Endothelial cell of umbilical vein (primary cell): ENCODE results near the gene IRX3. TPM values are rescaled to one million over a fixed set of nuclear protein-coding genes. Genes with fewer than 3 reads are reported as not detected.
A peak's percentile ranks its signal among the peaks of the same experiment; 100 is the strongest.

Experiments used
- BruUV-seq: library from RNA; stranded (reverse); fragments of 400-500 nt; replicated peaks from 2 replicates; lab custom pipeline; 2021; lab: Mats Ljungman, UMichigan
- CTCF ChIA-PET: fragments of 300-600, 350-600 bp; sonication (Branson Sonifier 250); formaldehyde crosslinking; loops from one replicate; lab custom pipeline; 2021; ENCODE audit warnings: antibody characterized with exemption, inconsistent platforms; lab: Charles Lee
- POLR2A ChIA-PET: fragments of 300-600, 350-600 bp; sonication (Branson Sonifier 250); formaldehyde crosslinking; loops from one replicate; lab custom pipeline; 2021; ENCODE audit warnings: antibody characterized with exemption, inconsistent platforms; lab: Charles Lee
- DNase-seq: peaks from one replicate; pipeline ENCODE4 v3.0.0-alpha.2; 2011; ENCODE audit warnings: low read depth, low spot score
- FAIRE-seq: peaks from 2 replicates; lab custom pipeline; 2011; peaks lifted over from hg19 to GRCh38; lab: Jason Lieb, UNC
- H2AFZ ChIP-seq: 2 replicates; pipeline ENCODE4 v1.6.0; 2012; ENCODE audit warnings: low read depth, low read length, control low read depth, inconsistent platforms
- H3K27ac ChIP-seq: 2 replicates; pipeline ENCODE4 v1.5.1; 2011; ENCODE audit warnings: low read depth, mild to moderate bottlenecking, control low read depth, low read length, moderate library complexity; ENCODE audit not compliant: insufficient read depth
- H3K27me3 ChIP-seq, 2 experiments: 2 replicates each; pipeline versions ENCODE4 v1.6.0 to v1.6.1; 2011; ENCODE audit warnings: low read length in 2 of 2, mixed read lengths in 1 of 2; ENCODE audit not compliant: control insufficient read depth in 2 of 2, insufficient read depth in 2 of 2
- H3K36me3 ChIP-seq, 2 experiments: 2 replicates in 1 of 2; 3 replicates in 1 of 2; pipeline ENCODE4 v1.5.1; 2011; ENCODE audit warnings: low read length in 2 of 2, mild to moderate bottlenecking in 1 of 2, moderate library complexity in 1 of 2; ENCODE audit not compliant: control insufficient read depth in 2 of 2, insufficient read depth in 2 of 2; ENCODE audit errors: extremely low read depth in 1 of 2
- H3K4me1 ChIP-seq: 3 replicates; pipeline ENCODE4 v1.5.1; 2011; ENCODE audit warnings: mild to moderate bottlenecking, low read length; ENCODE audit not compliant: control insufficient read depth, insufficient read depth; ENCODE audit errors: extremely low read depth
- H3K4me2 ChIP-seq: 2 replicates; pipeline ENCODE4 v1.6.1; 2011; ENCODE audit warnings: low read length, control low read depth, mixed read lengths; ENCODE audit not compliant: insufficient read depth
- H3K4me3 ChIP-seq, 3 experiments: fragments of 200-600 bp in 1 of 3; sonication (generic), shearing (Covaris generic) in 1 of 3; replicated peaks in 1 of 3; 2 replicates each; pipeline ENCODE4 v1.5.1; 2011 to 2016; ENCODE audit warnings: control low read depth in 3 of 3, low read length in 3 of 3, mild to moderate bottlenecking in 2 of 3, inconsistent platforms in 1 of 3, low read depth in 1 of 3, moderate library complexity in 1 of 3; ENCODE audit not compliant: insufficient read depth in 1 of 3
- H3K79me2 ChIP-seq: 2 replicates; pipeline ENCODE4 v1.6.0; 2012; ENCODE audit warnings: low read length, inconsistent platforms; ENCODE audit not compliant: control insufficient read depth, insufficient read depth
- H3K9ac ChIP-seq: replicated peaks from 2 replicates; pipeline ENCODE3; 2011; ENCODE audit warnings: low read length, control low read depth; ENCODE audit not compliant: insufficient read depth; ENCODE audit errors: extremely low read depth
- H3K9me1 ChIP-seq: replicated peaks from 3 replicates; pipeline ENCODE4 v1.6.0; 2011; ENCODE audit warnings: mild to moderate bottlenecking, low read length; ENCODE audit not compliant: control insufficient read depth, insufficient read depth; ENCODE audit errors: extremely low read depth
- H3K9me3 ChIP-seq: replicated peaks from 2 replicates; pipeline ENCODE4 v1.5.1; 2012; ENCODE audit warnings: low read length, inconsistent platforms; ENCODE audit not compliant: control insufficient read depth, insufficient read depth
- H4K20me1 ChIP-seq: replicated peaks from 2 replicates; pipeline ENCODE3; 2011; ENCODE audit warnings: mild to moderate bottlenecking, low read length; ENCODE audit not compliant: control insufficient read depth, insufficient read depth; ENCODE audit errors: extremely low read depth
- CTCF ChIP-seq, 2 donors: IDR thresholded peaks; 1 replicate in 1 of 2; 2 replicates in 1 of 2; pipeline ENCODE4 v1.5.1; 2011; ENCODE audit warnings: low read length in 2 of 2, mild to moderate bottlenecking in 2 of 2, moderate library complexity in 2 of 2, control low read depth in 1 of 2, inconsistent platforms in 1 of 2, low read depth in 1 of 2; ENCODE audit not compliant: insufficient read depth in 1 of 2; ENCODE audit errors: extremely low read depth in 1 of 2
- EZH2 ChIP-seq: IDR thresholded peaks from 2 replicates; pipeline ENCODE4 v1.6.1; 2012; ENCODE audit warnings: borderline replicate concordance, low read depth, mild to moderate bottlenecking, moderate library complexity, low read length, inconsistent platforms; ENCODE audit not compliant: severe bottlenecking
- FOS ChIP-seq: IDR thresholded peaks from 2 replicates; pipeline ENCODE4 v1.6.1; 2011; ENCODE audit warnings: mild to moderate bottlenecking, low read length, moderate library complexity, borderline replicate concordance; ENCODE audit not compliant: insufficient read depth
- GATA2 ChIP-seq: IDR thresholded peaks from 2 replicates; pipeline ENCODE4 v1.7.0; 2011; ENCODE audit warnings: low read depth, mild to moderate bottlenecking, moderate library complexity, mixed read lengths, low read length; ENCODE audit not compliant: insufficient read length, insufficient read depth
- JUN ChIP-seq: IDR thresholded peaks from 2 replicates; pipeline ENCODE4 v1.6.1; 2011; ENCODE audit warnings: borderline replicate concordance, low read depth; ENCODE audit not compliant: insufficient read length, insufficient read depth
- MAX ChIP-seq: IDR thresholded peaks from 2 replicates; pipeline ENCODE4 v1.6.1; 2011; ENCODE audit not compliant: insufficient read depth, insufficient read length
- MYC ChIP-seq: IDR thresholded peaks from one replicate; pipeline ENCODE4 v1.6.1; 2011; ENCODE audit warnings: mild to moderate bottlenecking, low read depth, low read length
- POLR2A ChIP-seq: IDR thresholded peaks from 2 replicates; pipeline ENCODE4 v1.6.1; 2012; ENCODE audit warnings: low read depth, mild to moderate bottlenecking, control low read depth, low read length
- POLR2AphosphoS5 ChIP-seq: IDR thresholded peaks from 2 replicates; pipeline ENCODE4 v1.6.1; 2012; ENCODE audit warnings: low read depth, mild to moderate bottlenecking, control low read depth, low read length, moderate library complexity; ENCODE audit not compliant: insufficient read depth
- dilution Hi-C: fragments of 300-500 bp; cut with MboI; formaldehyde crosslinking; loops from one replicate; pipeline ENCODE4 v1.15.0; 2019; ENCODE audit warnings: low sequenced_read_pairs; ENCODE audit not compliant: extremely low pct_ligation_motif_present
- intact Hi-C: fragments of 100-400 bp; cut with micrococcal nuclease; formaldehyde crosslinking; loops from one replicate; pipeline ENCODE4 v1.10.0; 2022
- polyA plus RNA-seq, 4 experiments: library from polyadenylated mRNA; depleted of rRNA in 3 of 4; stranded (reverse) in 3 of 4; unstranded in 1 of 4; fragments of >200 nt; gene quantifications; 2 replicates each; pipeline versions ENCODE4 v1.2.1 to v1.2.3, GENCODE V29; 2011 to 2012; ENCODE audit warnings: missing spikeins in 1 of 4
- total RNA-seq: library from RNA; stranded (reverse); gene quantifications from 2 replicates; pipeline ENCODE4 v1.2.3, GENCODE V29; 2021

Gene IRX3
- total and polyA plus RNA-seq, 2 donors (not counting 3 experiments of a cell fraction or from before 2014, with no cell fraction given), result not detected

GRCh38 chr16:54289945-54290832 is 3.6 kb upstream of the IRX3 start:
- Histone ChIP-seq H3K4me3 (no peak overlapping the region), H3K4me1 (peaks cover 8% of the 10 kb centered on the region), H3K27me3 (peaks cover 64 to 70% of the 10 kb centered on the region in 2 experiments), H3K36me3 (no peaks in the 10 kb centered on the region), H4K20me1 (no peaks in the 10 kb centered on the region), H2AFZ (no peak overlapping the region), H3K9ac (no peak overlapping the region), H3K4me2 (no peak overlapping the region), H3K79me2 (no peaks in the 10 kb centered on the region), H3K9me3 (no peaks in the 10 kb centered on the region), H3K27ac (no peak overlapping the region), H3K9me1 (no peaks in the 10 kb centered on the region)
- ChIA-PET POLR2A (no interaction called here), CTCF (no interaction called here)
- TF ChIP-seq EZH2 (peak; percentile 90), POLR2AphosphoS5 (no peak)
- no TSS peak for BruUV-seq
- no peak for DNase-seq
- intact Hi-C loops (no loop called here), dilution Hi-C loops (no loop called here)
- no peak for FAIRE-seq

GRCh38 chr16:54289242-54289944 is 2.8 kb upstream of the IRX3 start:
- BruUV-seq, result no TSS peak
- Histone ChIP-seq H3K27ac (no peak overlapping the region), H3K4me3 (no peak overlapping the region), H4K20me1 (no peaks in the 10 kb centered on the region), H3K4me1 (peaks cover 8% of the 10 kb centered on the region), H3K27me3 (peaks cover 66 to 78% of the 10 kb centered on the region in 2 experiments), H2AFZ (no peak overlapping the region), H3K36me3 (no peaks in the 10 kb centered on the region), H3K9ac (no peak overlapping the region), H3K4me2 (no peak overlapping the region), H3K9me1 (no peaks in the 10 kb centered on the region), H3K9me3 (no peaks in the 10 kb centered on the region), H3K79me2 (no peaks in the 10 kb centered on the region)
- DNase-seq, result no peak
- ChIA-PET CTCF (no interaction called here), POLR2A (no interaction called here)
- dilution Hi-C loops (no loop called here), intact Hi-C loops (no loop called here)
- TF ChIP-seq CTCF (IDR thresholded peaks at IDR 0.05; ENCODE audit: extremely low read depth in 1 of 2, insufficient read depth in 1 of 2, low read depth in 1 of 2, low read length in 2 of 2) (no peak), MAX (no peak), FOS (no peak), JUN (no peak), POLR2AphosphoS5 (no peak), GATA2 (no peak), POLR2A (no peak), MYC (no peak), EZH2 (no peak)
- FAIRE-seq, result peak; percentile 81
